NT2/D1 (cell line): ENCODE results near the gene SNRNP35.

Experiments used
- SUZ12 ChIP-seq: IDR thresholded peaks from 2 replicates; pipeline ENCODE4 v1.6.1; 2011; ENCODE audit not compliant: insufficient read length, insufficient read depth; ENCODE audit errors: extremely low read depth
- YY1 ChIP-seq: IDR thresholded peaks from 2 replicates; pipeline ENCODE4 v1.6.1; 2011; ENCODE audit not compliant: insufficient read length, insufficient read depth

- TF ChIP-seq YY1 (no peak), SUZ12 (no peak)
Measured at GRCh38 chr12:123487428-123487827, 29.5 kb downstream of the SNRNP35 start.
